Activated CD4-positive, alpha-beta T cell treated with anti-CD3 and anti-CD28 coated beads for 24 hours (primary cell): ENCODE measurements around the gene POU3F4.

ENCODE experiments used
- DNase-seq, 2 donors: peaks; one replicate each; pipeline ENCODE4 v3.0.0-alpha.2; 2020; ENCODE audit warnings: low read depth in 2 of 2

The POU3F4 gene

DNA sequence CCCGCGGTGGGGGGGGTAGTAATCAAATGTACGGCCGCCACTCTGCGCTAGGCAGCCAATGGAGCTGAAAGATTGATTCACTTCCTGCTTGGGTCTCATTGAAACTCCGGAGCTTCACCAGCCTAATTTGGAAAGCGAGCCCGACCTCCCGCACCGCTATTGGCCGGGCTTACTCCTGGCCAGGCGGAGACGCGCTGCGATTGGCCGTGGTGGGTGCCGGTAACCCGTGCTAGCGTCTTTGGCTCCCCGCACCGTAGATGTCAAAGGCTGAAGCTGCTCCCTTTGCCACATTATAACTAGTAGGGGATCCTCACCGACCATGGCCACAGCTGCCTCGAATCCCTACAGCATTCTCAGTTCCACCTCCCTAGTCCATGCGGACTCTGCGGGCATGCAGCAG lies at the start of gene POU3F4:
Gene POU3F4, plus strand, starts transcription at position 285 of the 400 bp plus-strand sequence. Its CDS starts 35 bp downstream, at position 320.
- DNase-seq: no peak

DNA sequence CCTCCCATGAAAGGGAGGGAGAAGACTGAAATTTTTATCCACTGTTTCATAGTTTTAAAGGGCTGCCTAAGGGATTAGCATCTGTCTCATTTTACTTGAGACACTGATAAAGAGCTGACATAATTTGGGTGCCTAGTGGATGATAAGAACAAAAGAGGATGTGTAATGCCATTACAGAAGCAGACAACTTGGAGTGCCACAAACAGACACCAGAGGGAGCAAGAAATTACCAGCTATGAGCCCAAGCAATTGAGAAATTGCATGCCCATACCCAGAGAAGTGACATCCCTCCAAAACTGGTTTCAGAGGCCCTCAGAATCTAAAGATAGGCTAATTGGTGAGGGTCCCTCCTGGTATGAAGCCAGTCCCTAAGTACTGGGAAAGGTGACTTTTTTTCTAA lies 38.5 kb upstream of the POU3F4 start:
- DNase-seq: no peak

DNA sequence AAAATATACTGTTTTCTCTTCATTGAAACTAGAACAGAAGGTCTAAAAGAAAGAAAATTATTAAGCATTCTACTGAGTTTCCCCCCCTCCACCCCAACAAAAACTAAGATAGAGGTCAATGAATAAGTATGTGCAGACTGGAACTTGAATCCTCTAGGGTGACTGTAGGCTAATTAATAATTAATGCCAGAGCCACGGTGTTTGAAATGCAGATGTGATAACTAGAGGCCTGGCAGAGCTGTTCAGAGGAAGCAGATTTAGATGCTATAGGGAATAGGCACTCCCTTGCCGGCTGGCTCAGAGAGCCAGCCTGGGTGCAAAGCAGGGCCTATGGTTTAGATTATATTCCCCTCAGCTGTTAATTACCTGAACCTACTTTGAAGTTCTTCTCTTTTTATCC lies 12.2 kb upstream of the POU3F4 start:
- DNase-seq: no peak

DNA sequence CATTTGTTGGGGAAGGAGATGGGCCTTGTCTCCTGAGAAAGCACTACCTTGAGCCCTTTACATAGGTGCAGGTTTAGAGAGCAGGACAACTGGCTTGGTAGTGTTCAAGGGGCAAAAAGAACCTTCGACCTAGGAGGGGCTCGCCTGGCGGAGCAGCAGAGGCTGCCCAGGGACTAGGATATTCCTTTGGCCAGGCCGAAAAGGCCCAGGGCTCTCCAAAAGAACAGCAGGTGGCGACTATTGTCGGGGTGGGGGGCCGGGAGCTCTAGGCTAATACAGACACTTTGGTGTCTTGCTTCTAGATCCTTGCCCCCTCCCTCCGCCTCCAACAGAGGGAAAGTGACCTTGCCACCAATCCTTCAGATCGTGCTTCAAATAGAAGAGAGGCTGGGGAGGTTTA lies 7.1 kb upstream of the POU3F4 start:
- no peak for DNase-seq

DNA sequence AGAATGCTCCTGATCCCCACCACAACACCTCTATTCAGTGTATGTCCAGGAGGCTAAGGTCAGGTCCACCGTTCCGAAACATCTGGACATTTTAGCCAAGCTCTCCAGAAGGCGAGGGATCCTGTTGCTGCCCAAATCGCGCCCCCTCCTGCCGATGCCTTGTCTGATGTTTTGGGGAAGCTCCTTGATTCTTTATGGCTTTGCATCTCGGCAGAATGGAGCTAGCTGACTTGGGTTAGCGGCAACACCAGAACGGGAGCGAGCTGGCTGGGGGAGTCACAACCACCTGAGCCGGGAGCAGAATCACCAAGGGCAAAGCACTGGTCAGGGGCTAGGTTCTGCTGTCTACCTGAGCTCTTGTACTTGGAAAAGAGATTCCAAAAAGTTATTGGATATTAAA lies 6.6 kb upstream of the POU3F4 start:
- no peak for DNase-seq

DNA sequence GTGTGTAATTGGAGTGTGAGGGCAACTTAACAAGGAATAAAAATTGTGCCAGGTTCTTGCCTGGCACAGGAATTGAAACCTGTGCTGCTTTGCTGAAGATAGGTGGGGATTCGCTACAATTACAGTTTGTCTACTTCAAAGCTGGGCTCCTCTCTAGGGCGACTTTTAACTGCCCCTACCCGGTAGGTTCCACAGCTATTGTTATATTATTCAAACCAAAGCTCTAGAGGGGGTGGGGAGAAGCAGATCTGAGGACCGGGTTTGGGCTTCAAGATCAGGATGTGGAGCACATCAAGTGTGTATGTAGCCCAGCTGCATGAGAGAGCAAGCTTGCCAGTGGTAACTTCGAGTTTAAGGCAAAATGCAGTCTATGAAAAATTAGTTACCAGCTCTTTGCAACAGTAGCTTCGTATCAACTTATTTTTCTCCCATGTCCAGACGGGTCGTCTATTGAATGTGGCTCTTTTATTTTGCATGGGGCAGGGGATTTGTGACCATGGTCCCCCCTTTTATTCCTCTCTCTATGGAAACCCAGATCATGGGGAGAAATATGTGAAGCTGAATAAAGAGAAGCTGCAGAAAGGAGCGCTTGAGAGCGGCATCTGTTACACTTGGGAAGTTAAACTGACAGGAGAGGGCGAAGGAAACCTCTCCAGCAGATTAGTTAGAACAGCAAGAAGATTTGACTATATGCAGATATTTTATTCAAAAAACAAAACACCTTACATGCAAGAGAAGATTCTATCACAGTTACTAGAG lies 3.2 kb upstream of the POU3F4 start:
- no peak for DNase-seq

DNA sequence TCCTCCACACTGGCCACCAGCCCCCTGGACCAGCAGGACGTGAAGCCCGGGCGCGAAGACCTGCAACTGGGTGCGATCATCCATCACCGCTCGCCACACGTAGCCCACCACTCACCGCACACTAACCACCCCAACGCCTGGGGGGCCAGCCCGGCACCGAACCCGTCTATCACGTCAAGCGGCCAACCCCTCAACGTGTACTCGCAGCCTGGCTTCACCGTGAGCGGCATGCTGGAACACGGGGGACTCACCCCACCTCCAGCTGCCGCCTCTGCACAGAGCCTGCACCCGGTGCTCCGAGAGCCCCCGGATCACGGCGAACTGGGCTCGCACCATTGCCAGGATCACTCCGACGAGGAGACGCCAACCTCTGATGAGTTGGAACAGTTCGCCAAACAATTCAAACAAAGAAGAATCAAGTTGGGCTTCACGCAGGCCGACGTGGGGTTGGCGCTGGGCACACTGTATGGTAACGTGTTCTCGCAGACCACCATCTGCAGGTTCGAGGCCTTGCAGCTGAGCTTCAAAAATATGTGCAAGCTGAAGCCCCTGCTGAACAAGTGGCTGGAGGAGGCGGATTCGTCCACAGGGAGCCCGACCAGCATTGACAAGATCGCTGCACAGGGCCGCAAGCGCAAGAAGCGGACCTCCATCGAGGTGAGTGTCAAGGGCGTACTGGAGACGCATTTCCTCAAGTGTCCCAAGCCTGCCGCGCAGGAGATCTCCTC lies 600 bp downstream of the POU3F4 start:
- DNase-seq: no peak

DNA sequence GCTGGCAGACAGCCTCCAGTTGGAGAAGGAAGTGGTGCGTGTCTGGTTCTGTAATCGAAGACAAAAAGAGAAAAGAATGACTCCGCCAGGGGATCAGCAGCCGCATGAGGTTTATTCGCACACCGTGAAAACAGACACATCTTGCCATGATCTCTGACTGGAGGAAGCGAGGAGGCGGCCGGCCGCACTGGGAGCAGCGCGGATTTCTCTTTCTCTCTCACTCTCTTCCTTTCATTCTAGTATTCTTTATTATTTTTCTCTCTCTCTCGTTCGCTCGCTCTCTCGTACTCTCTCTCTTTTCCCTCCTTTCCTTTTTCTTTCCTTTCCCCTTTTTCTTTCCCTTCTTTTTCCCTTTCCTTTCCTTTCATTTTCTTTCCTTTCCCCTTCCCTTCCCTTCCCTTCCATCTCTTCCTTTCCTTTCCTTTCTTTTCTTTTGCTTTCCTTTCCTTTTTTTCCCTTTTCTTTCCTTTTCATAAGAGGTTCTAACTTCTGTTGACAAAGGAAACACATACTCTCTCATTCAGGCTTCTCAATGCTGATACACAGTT lies 1.2 kb downstream of the POU3F4 start:
- no peak for DNase-seq

DNA sequence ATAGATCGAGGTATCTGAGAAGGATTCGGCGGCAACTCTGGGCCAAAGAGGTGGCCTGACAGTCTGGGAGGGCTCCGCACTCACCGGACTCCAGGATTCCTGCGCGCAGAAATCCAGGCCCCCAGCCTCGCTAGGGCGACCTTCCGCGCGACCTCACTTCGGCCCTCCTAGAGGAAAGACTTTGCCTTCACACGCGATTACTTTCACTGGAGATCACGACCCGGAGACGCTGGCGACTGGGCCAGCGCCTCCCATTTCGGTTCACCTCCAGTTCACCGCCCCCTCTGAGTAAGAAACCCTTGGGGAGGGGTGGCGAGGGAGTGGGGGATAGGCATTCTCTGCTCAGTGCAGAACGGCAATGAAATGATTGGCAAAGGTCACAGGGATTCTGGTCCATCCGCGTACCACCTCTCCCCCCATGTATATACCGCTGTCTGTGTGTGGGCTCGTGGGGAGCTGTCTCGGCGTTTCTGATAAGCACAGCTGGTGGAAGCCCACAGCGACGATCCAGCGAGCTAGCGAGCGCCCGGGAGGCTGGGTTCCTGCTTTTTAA lies 2.5 kb downstream of the POU3F4 start:
- DNase-seq: no peak

DNA sequence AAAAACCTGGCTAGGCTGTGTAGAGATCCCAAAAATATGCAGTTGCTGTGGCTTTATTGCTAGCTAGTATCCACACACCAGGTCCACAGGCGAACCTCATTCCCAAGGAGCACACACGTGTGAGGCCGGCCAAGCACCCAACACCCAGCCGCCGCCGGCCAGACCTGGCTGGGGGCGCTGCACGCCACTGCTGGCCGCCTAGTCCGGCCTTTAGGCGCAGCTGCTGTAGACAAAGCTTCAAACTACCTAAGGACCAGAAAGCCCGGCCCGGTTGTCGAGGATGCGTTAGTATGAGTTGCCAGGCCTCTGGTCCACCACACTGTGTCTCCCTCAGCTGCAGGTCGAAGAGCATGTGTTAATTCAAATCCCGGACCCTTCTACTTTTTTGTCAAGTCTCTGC lies 3.1 kb downstream of the POU3F4 start:
- no peak for DNase-seq

DNA sequence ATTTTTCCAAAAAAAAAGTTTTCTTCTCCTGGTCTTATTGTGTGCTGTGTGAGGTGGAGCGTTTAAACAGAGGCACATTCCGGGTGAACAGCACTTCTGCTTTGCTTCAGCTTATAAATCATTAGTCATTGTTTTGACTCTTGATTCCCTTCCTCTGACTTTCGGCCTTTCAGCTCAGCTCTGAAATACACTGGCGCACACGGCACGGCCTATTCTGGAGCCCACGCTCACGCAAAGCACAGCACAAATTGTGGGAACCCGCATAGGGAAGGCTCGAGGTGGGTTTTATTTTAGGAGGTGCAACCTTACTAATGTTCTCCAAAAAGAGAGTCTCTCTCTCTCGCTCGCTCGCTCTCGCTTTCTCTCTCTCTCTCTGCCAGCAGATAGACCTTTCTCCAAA lies 4.0 kb downstream of the POU3F4 start:
- no peak for DNase-seq

DNA sequence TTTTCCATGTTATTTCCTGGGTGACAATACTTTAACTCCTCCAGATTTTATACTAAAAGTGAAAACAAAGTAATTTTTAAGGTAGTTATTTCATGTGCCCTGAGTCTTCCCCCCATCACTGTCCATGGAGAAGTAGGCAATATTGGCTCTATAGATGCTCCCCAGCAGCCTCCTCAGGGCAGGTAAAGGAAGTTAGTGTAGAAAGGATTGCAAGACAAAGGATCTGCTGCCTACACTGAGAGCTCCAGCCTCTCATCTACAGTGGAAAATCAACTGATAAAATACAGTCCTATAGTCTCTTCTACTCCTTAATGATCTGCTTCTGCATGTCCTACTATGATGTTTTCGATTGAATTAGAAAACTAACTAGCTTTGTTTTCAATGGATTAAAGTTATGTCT lies 8.5 kb downstream of the POU3F4 start:
- no peak for DNase-seq

DNA sequence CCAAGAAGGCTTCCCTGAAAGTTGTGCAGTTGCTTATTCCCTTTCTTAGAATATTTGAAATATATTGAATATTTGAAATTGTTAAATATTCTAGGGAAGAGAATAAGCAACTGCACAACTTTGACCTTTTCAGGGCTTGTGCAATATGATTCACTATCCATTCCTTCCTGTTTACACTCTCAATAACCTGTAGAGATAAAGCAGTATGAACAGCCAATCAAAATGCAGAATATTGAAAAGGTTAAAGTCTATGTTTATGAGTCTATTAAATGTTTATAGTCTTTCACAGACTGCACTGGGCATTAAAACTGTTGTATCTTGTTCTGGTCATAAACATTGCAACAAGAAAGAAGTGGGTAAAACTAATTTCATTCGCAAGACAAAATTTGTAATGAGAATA lies 13.8 kb downstream of the POU3F4 start:
- no peak for DNase-seq

DNA sequence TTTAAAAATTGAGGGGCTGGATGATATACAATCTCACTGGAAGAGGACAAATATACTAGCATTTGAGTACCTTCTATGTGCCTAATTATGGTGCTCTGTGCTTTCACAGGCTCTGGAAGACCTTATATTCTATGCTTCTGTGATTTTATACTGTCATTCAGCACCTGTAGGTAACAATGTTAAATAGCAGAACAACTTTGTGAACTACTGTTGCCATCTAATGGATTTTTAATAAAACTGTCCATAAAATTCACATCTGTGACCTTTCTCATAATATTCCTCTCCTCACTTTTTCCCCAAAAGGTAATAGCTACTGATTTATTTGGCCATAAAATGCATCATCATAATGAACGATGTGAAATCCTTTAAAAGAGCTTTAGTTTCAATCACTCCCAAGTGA lies 21.9 kb downstream of the POU3F4 start:
- no peak for DNase-seq

DNA sequence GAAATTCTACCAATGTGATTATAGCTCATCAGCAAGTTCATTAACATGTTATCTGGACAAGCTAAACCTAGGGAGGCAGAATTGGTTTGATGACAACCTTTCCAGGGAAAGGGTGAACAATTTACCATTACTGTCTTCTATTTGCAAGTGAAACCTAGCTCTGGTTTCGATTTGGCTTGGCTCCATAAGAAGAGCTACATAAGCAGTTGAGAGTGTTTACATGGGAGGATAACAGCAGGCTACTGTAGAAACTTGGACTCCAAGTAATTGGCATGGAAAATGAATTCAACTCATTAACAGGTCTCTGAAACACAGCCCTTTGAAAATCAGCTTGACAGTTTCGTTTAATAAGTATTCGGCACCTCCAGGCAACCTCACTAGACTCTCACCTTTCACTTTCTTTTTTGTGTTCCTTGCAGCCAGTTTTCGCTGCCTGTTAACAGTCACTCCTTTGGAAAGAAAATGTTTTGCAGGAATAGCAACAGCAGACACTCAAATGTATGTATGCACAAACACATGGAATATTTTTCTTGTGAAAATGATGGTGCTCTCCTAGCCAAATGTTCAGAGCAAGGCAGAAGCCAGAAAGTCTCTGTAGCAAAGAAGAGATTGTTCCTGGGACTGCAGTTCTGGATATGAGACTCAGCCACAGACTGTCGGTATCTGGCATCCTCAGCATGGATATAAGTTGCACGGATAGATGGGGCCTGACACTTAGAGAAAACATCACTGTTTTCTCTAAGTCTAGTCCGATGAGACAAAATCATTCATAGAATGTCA lies 27.5 kb downstream of the POU3F4 start:
- no peak for DNase-seq
